GM10266 (cell line): Measurements from ENCODE around the gene OPN3.

Source experiments
- DNase-seq: peaks from one replicate; pipeline ENCODE4 v3.0.0; 2012; ENCODE audit errors: extremely low spot score
- CTCF ChIP-seq: IDR thresholded peaks from 2 replicates; pipeline ENCODE4 v1.5.1; 2012; ENCODE audit warnings: mild to moderate bottlenecking, low read depth; ENCODE audit not compliant: control insufficient read depth, insufficient read depth; ENCODE audit errors: missing control alignments

The OPN3 gene

GRCh38 chr1:241603731-241604245 lies 36.4 kb downstream of the OPN3 start:
- TF ChIP-seq CTCF: no peak

DNA sequence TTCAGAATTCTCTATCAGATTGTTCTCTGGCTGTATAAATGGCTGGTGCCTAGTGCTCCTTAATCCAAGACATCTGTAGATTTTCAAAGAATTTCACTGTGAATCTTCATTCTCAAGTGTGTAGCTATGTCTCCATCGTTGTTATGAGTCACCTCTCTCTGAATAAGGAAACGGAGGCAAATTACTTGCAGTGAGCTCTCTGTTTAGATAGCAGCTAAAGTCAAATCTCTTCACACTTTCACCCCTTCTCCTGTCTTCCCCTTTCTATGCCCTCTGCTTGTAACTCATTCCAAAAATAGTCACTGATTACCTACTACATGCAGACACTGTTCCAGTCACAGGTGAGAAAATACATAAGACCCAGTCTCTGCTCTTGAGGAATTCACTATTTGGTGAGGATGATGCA lies 39.7 kb downstream of the OPN3 start:
- peak; percentile 18 for DNase-seq
- TF ChIP-seq CTCF: no peak

More at GRCh38 chr1:241603731-241604245, 36.4 kb downstream of the OPN3 start:
- no peak for DNase-seq

GRCh38 chr1:241598249-241598648 lies 41.9 kb downstream of the OPN3 start:
- DNase-seq: no peak
- TF ChIP-seq CTCF: no peak

GRCh38 chr1:241596633-241597032 lies 43.5 kb downstream of the OPN3 start:
- TF ChIP-seq CTCF: no peak
- DNase-seq: no peak

- TF ChIP-seq CTCF: no peak
- DNase-seq: no peak
Observed at GRCh38 chr1:241593186-241593585, 47.0 kb downstream of the OPN3 start.

DNA sequence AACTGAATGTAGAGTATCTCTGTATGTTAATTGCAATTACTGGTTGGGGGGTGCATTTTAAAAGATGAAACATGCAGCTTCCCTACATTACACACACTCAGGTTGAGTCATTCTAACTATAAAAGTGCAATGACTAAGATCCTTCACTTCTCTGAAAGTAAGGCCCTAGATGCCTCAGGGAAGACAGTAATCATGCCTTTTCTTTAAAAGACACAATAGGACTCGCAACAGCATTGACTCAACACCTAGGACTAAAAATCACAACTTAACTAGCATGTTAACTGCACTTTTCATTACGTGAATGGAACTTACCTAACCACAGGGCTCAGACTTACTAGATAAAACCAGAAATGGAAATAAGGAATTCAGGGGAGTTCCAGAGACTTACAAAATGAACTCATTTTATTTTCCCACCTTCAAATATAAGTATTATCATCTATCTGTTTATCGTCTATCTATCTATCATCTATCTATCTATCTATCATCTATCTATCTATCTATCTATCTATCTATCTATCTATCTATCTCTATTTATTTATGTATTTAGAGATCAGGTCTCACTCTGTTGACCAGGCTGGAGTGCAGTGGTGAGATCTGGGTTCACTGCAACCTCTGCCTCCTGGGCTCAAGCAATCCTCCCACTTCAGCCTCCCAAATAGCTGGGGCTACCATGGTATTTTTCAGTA lies 47.8 kb downstream of the OPN3 start:
- DNase-seq: peak; percentile 25
- no peak for TF ChIP-seq CTCF

- DNase-seq: no peak
- TF ChIP-seq CTCF: no peak
Observed at GRCh38 chr1:241591736-241592135, 48.4 kb downstream of the OPN3 start.
